Measurements from ENCODE around the gene ETV6. TPM values are rescaled to one million over a fixed set of nuclear protein-coding genes. Genes with fewer than 3 reads are reported as not detected.

The ETV6 gene
- total and polyA plus RNA-seq, 9 of the 15 experiments (the other 6 are each of a cell fraction or from before 2014, with no cell fraction given) = 0.81 to 12.7 (median 4.1) TPM

DNA sequence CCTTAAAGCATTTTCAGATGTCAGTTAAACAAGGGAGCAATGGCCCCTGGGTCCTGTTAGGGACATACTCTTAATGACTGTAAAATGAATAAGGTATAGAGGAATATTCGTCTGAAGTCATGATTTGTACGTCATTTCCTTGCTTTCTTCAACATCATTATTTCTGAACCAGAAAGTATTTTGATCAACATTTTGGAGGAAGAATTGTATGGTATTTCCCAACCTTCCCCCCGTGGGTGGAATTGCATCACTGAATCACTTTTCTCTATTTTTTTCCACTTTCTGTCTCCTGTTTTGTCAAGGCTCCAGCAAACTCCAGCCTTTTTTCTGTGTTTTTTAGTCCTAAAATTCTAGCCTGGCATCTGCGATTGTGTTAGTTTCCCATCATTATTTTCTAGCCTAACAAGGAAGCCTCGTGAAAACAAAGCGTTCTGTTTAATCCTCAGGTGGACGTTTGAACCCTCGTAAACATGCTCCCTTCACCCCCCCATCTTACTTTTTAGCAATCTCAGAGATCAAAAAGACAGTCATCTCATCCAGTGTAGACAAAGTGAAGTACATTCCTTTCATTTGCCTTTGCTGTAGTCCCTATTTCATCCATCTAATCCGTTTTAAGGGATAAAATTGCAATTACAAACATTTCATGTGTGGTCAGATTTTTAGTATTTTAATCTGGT, 62.3 kb downstream of the ETV6 start (continued):
- TF ChIP-seq ZNF507 (tag; conservative IDR thresholded peaks at IDR 0.05) = no peak
- no peak for TF ChIP-seq MCM7 (IDR thresholded peaks at IDR 0.05)
- TF ChIP-seq NFYB (IDR thresholded peaks at IDR 0.05; ENCODE audit: extremely low read depth, insufficient read length) = no peak

DNA sequence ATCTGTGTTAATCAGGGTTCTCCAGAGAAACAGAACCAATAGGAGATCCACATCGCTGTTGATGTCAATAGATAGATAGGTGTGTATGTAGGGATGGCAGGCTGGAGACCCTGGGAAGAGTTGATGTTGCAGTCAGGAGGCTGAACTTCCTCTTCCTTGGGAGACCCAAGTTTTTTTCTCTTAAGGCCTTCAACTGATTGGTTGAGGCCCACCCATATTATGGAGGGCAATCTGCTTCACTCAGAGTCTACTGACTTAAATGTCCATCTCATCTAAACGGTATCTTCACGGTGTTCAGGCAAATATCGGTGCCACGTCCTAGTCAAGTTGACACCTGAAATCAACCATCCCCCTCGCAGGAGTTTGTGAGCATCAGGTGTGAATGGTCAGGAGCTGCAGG, 63.0 kb downstream of the ETV6 start:
- Histone ChIP-seq H2AFZ (ENCODE audit: low read depth, low read length) (no peak overlapping the region), H3K79me2 (ENCODE audit: control insufficient read depth, insufficient read depth, low read length) (no peaks in the 10 kb centered on the region), H4K20me1 (replicated peaks; ENCODE audit: control insufficient read depth, insufficient read depth, low read length) (no peaks in the 10 kb centered on the region), H3K27me3 (ENCODE audit: control insufficient read depth in 2 of 2, insufficient read depth in 2 of 2, low read length in 2 of 2) (no peaks in the 10 kb centered on the region), H3K9me1 (ENCODE audit: control insufficient read depth, insufficient read depth, low read length) (no peaks in the 10 kb centered on the region), H3K27ac (ENCODE audit: extremely low read depth, low read depth, low read length) (no peak overlapping the region), H3K4me2 (ENCODE audit: insufficient read depth, low read length) (no peak overlapping the region), H3K4me3 (no peak overlapping the region), H3K9ac (ENCODE audit: insufficient read depth in 1 of 2, low read depth in 2 of 2, low read length in 2 of 2) (no peak overlapping the region), H3K4me1 (replicated peaks in 1 of 2; ENCODE audit: control insufficient read depth in 2 of 2, insufficient read depth in 2 of 2, low read length in 2 of 2) (no peaks in the 10 kb centered on the region; a peak in 1 of 5 replicates), H3K9me3 (replicated peaks; ENCODE audit: control insufficient read depth, insufficient read depth, low read depth, low read length) (no peaks in the 10 kb centered on the region), H3K36me3 (ENCODE audit: control insufficient read depth, insufficient read depth, low read length) (no peaks in the 10 kb centered on the region)
- ATAC-seq = no peak
- CTCF ChIA-PET (ENCODE audit: low intra/inter-chr PET ratio) = no interaction called here
- in situ Hi-C loops (cut with MboI) = no loop called here
- intact Hi-C loops (cut with micrococcal nuclease) = no loop called here
- peak; percentile 98 for TF ChIP-seq ZNF134 (CRISPR knock-in tag; conservative IDR thresholded peaks at IDR 0.05)
- TF ChIP-seq RBM25 (IDR thresholded peaks at IDR 0.05; ENCODE audit: low read depth, low read length, severe bottlenecking) = peak; percentile 34
- no peak for TF ChIP-seq L3MBTL2 (IDR thresholded peaks at IDR 0.05)
- no peak for DNase-seq (ENCODE audit: extremely low read depth in 1 of 4, low spot score in 3 of 4)
- BruUV-seq (replicated peaks) = no TSS peak
- FAIRE-seq = no peak
- POLR2A ChIA-PET = no interaction called here
- 46% methylated on average over 6 of the region's 6 CpGs for WGBS (ENCODE audit: insufficient coverage, low coverage, missing lambda C conversion rate)
